Caco-2 (cell line): ENCODE data around the gene SNU13. TPM values are rescaled to one million over a fixed set of nuclear protein-coding genes. Genes with fewer than 3 reads are reported as not detected.
"Not testable (repeated sequence)": the region's sequence is repeated elsewhere in the genome, so short reads cannot be mapped to it uniquely, and the experiment has no call there.

Experiments
- BruUV-seq: library from RNA; stranded (reverse); fragments of 400-500 nt; replicated peaks from 2 replicates; lab custom pipeline; 2021; lab: Mats Ljungman, UMichigan
- CTCF ChIA-PET: fragments of 300-600 bp; sonication (Branson Sonifier 250); formaldehyde crosslinking; loops from one replicate; lab custom pipeline; 2022; ENCODE audit warnings: antibody characterized with exemption; lab: Charles Lee
- POLR2A ChIA-PET: fragments of 300-600 bp; sonication (Branson Sonifier 250); formaldehyde crosslinking; loops from one replicate; lab custom pipeline; 2022; ENCODE audit warnings: antibody characterized with exemption; lab: Charles Lee
- DNase-seq, 2 experiments: peaks; one replicate each; pipeline versions ENCODE4 v3.0.0 to v3.0.0-alpha.2; 2020 to 2022
- H3K27me3 ChIP-seq: replicated peaks from 2 replicates; pipeline ENCODE4 v1.6.0; 2011; ENCODE audit warnings: low read length; ENCODE audit not compliant: control insufficient read depth, insufficient read depth
- H3K36me3 ChIP-seq: 2 replicates; pipeline ENCODE4 v1.5.1; 2011; ENCODE audit warnings: low read length; ENCODE audit not compliant: control insufficient read depth, insufficient read depth
- H3K4me1 ChIP-seq: fragments of 250-450 bp; sonication (Bioruptor Pico); 2 replicates; pipeline ENCODE4 v1.5.1; 2020; ENCODE audit warnings: mild to moderate bottlenecking
- H3K4me3 ChIP-seq: 2 replicates; pipeline ENCODE4 v1.5.1; 2011; ENCODE audit warnings: low read depth, mild to moderate bottlenecking, control low read depth, low read length
- H3K9me3 ChIP-seq: fragments of 250-450 bp; sonication (Bioruptor Pico); 2 replicates; pipeline ENCODE4 v1.5.1; 2020; ENCODE audit warnings: mild to moderate bottlenecking, moderate library complexity
- H3K27ac Mint-ChIP-seq: one replicate; pipeline ENCODE4 v1.8.0; 2022; ENCODE audit warnings: mixed read lengths; ENCODE audit not compliant: unreplicated experiment
- H3K27me3 Mint-ChIP-seq: one replicate; pipeline ENCODE4 v1.8.0; 2022; ENCODE audit warnings: mixed read lengths; ENCODE audit not compliant: insufficient read depth, unreplicated experiment
- H3K36me3 Mint-ChIP-seq: one replicate; pipeline ENCODE4 v1.8.0; 2022; ENCODE audit warnings: mild to moderate bottlenecking, mixed read lengths; ENCODE audit not compliant: insufficient read depth, unreplicated experiment
- H3K4me1 Mint-ChIP-seq: one replicate; pipeline ENCODE4 v1.8.0; 2022; ENCODE audit warnings: low read depth, mixed read lengths; ENCODE audit not compliant: unreplicated experiment
- H3K4me3 Mint-ChIP-seq: one replicate; pipeline ENCODE4 v1.8.0; 2022; ENCODE audit warnings: mild to moderate bottlenecking, moderate library complexity, mixed read lengths; ENCODE audit not compliant: unreplicated experiment
- H3K9me3 Mint-ChIP-seq: one replicate; pipeline ENCODE4 v1.8.0; 2022; ENCODE audit warnings: mixed read lengths; ENCODE audit not compliant: unreplicated experiment
- CTCF ChIP-seq, 2 experiments: fragments of 200-600 bp in 1 of 2; IDR thresholded peaks; 1 replicate in 1 of 2; 2 replicates in 1 of 2; pipeline versions ENCODE4 v1.5.1 to v1.8.0; 2011 to 2022; ENCODE audit warnings: antibody characterized with exemption in 1 of 2, control low read depth in 1 of 2, inconsistent platforms in 1 of 2, low read depth in 1 of 2, low read length in 1 of 2, mild to moderate bottlenecking in 1 of 2, moderate library complexity in 1 of 2; ENCODE audit not compliant: insufficient read depth in 1 of 2, severe bottlenecking in 1 of 2, unreplicated experiment in 1 of 2
- intact Hi-C: fragments of 100-400 bp; cut with micrococcal nuclease; formaldehyde crosslinking; loops from one replicate; pipeline ENCODE4 v1.10.0; 2022; ENCODE audit not compliant: unreplicated experiment
- total RNA-seq: library from RNA; stranded (reverse); gene quantifications from 2 replicates; pipeline ENCODE4 v1.2.3, GENCODE V29; 2022

Gene SNU13
- total RNA-seq, 1 experiment from 2014 or later: 172 TPM

GRCh38 chr22:41672780-41673509, 15.7 kb downstream of the SNU13 start:
- peak overlapping the region; percentile 44 for H3K27ac Mint-ChIP-seq
- BruUV-seq: no TSS peak
- no peak for TF ChIP-seq CTCF (IDR thresholded peaks at IDR 0.05; ENCODE audit: insufficient read depth in 1 of 2, low read depth in 1 of 2, low read length in 1 of 2, severe bottlenecking in 1 of 2, unreplicated experiment in 1 of 2)
- ChIA-PET POLR2A (no interaction called here), CTCF (interaction anchor here (0.6 to 0.9 kb wide), 2 partner anchors 24 to 254 kb away, joined by 3 read pairs; no protein-coding TSS in a partner anchor)
- H3K4me1 Mint-ChIP-seq: peaks cover 6% of the 10 kb centered on the region
- peaks cover 8% of the 10 kb centered on the region; the same call in 1 of the 2 replicates for H3K4me1 ChIP-seq
- H3K36me3 ChIP-seq: no peaks in the 10 kb centered on the region; the same call in none of the 2 replicates
- H3K9me3 Mint-ChIP-seq: no peaks in the 10 kb centered on the region
- no peaks in the 10 kb centered on the region for H3K27me3 Mint-ChIP-seq
- no peaks in the 10 kb centered on the region for H3K9me3 ChIP-seq
- no peak overlapping the region for H3K4me3 ChIP-seq
- no peak overlapping the region for H3K4me3 Mint-ChIP-seq
- no peak for DNase-seq
- H3K27me3 ChIP-seq: no peaks in the 10 kb centered on the region
- intact Hi-C loops: no loop called here
- peaks cover 79% of the 10 kb centered on the region for H3K36me3 Mint-ChIP-seq

GRCh38 chr22:41672096-41672495, 16.6 kb downstream of the SNU13 start:
- DNase-seq: peak; percentile 54 to 62
- CTCF ChIA-PET: interaction anchor here (0.6 to 1.1 kb wide), 3 partner anchors 25 to 266 kb away, joined by 3 to 4 read pairs (median 3); no protein-coding TSS in a partner anchor

GRCh38 chr22:41668971-41669911, 19.4 kb downstream of the SNU13 start:
- H3K27me3 Mint-ChIP-seq: no peaks in the 10 kb centered on the region
- H3K9me3 ChIP-seq: no peaks in the 10 kb centered on the region
- no TSS peak for BruUV-seq
- no peak for TF ChIP-seq CTCF (IDR thresholded peaks at IDR 0.05; ENCODE audit: insufficient read depth in 1 of 2, low read depth in 1 of 2, low read length in 1 of 2, severe bottlenecking in 1 of 2, unreplicated experiment in 1 of 2)
- intact Hi-C loops: no loop called here
- POLR2A ChIA-PET: interaction anchor here (0.6 kb wide), 1 partner anchor 273 kb away, joined by 7 read pairs; no protein-coding TSS in a partner anchor
- peaks cover 6% of the 10 kb centered on the region for H3K4me1 Mint-ChIP-seq
- DNase-seq: no peak
- peaks cover 12% of the 10 kb centered on the region; the same call in 1 of the 2 replicates for H3K4me1 ChIP-seq
- peaks cover 3% of the 10 kb centered on the region for H3K36me3 ChIP-seq
- no peaks in the 10 kb centered on the region for H3K9me3 Mint-ChIP-seq
- no peak overlapping the region for H3K4me3 Mint-ChIP-seq
- peaks cover 65% of the 10 kb centered on the region for H3K36me3 Mint-ChIP-seq
- no peaks in the 10 kb centered on the region for H3K27me3 ChIP-seq
- H3K27ac Mint-ChIP-seq: peak overlapping the region; percentile 20
- CTCF ChIA-PET: no interaction called here
- no peak overlapping the region for H3K4me3 ChIP-seq

More at GRCh38 chr22:41672096-41672495, 16.6 kb downstream of the SNU13 start:
- H3K4me1 Mint-ChIP-seq, intact Hi-C loops, BruUV-seq, H3K27me3 ChIP-seq, H3K4me1 ChIP-seq, H3K4me3 ChIP-seq, H3K36me3 ChIP-seq, H3K9me3 ChIP-seq, H3K27me3 Mint-ChIP-seq, H3K9me3 Mint-ChIP-seq, H3K4me3 Mint-ChIP-seq: not testable (repeated sequence)
- H3K36me3 Mint-ChIP-seq: peaks cover 73% of the 10 kb centered on the region
- POLR2A ChIA-PET: interaction anchor here (0.6 to 0.7 kb wide), 2 partner anchors 17 to 846 kb away, joined by 4 to 10 read pairs; partner anchors contain the start of gene SNU13
- peak overlapping the region; percentile 64 for H3K27ac Mint-ChIP-seq
